ENCODE measurements around the gene SPIN1.
"Not testable (repeated sequence)": the region's sequence is repeated elsewhere in the genome, so short reads cannot be mapped to it uniquely, and the experiment has no call there.

SPIN1 gene

GRCh38 chr9:88388203-88388885 lies at the start of gene SPIN1:
Gene SPIN1, plus strand, starts transcription at chr9:88388444. Its CDS starts 38,096 bp downstream, at chr9:88426540.
- peak; percentile 79 for DNase-seq (ENCODE audit: low read depth)

DNA sequence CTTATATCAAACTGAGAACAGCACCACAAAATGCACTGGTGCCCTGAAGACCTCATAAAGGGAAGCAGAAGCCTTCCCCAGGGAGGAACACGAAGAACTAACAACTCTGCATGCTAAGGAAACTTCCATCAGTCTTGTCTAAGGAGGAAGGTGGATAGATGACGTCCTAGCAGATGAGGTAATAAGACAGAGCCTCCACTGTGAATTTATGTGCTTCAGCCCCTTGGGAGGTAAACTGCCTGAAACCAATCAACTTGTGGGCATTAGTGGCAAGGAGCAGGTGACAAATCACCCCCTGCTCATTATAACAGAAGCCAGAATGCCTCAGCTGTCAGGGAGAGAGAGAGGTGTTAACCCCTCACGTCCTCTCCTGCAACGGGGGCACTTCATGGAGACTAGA lies 48.9 kb upstream of the SPIN1 start:
- no peak for DNase-seq (ENCODE audit: low read depth)

DNA sequence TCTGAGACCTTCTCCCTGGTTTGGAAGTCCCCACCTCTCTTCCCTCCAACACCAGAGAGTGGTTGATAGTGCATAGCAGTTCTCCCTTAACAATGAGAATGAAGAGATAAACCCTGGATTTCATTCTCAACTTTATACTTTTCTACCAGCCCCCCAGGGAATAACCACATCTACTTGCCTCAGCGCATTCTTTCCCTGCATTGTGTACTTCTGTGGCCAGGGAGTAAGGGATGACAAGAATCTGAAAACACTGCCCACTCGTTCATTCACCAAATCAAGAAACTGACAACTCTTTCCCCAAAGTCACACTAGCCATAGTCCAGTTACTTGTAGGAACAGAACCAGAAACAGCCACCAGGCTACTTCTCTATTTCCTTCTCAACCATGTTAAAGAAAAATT lies 46.0 kb upstream of the SPIN1 start:
- DNase-seq (ENCODE audit: low read depth): no peak

- DNase-seq (ENCODE audit: low read depth): no peak
Observed at GRCh38 chr9:88344013-88344412, 44.2 kb upstream of the SPIN1 start.

DNA sequence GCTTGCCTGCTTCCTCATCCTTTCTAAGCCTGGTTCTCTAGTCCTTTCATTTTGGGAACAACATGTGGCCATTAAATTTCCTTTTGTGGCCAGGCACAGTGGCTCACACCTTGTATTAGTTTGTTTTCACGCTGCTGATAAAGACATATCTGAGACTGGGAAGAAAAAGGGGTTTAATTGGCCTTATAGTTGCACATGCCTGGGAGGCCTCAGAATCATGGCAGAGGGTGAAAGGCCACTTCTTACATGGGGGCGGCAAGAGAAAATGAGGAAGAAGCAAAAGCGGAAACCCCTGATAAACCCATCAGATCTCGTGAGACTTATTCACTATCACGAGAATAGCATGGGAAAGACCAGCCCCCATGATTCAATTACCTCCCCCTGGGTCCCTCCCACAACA lies 37.9 kb upstream of the SPIN1 start:
- DNase-seq (ENCODE audit: low read depth): not testable (repeated sequence)

DNA sequence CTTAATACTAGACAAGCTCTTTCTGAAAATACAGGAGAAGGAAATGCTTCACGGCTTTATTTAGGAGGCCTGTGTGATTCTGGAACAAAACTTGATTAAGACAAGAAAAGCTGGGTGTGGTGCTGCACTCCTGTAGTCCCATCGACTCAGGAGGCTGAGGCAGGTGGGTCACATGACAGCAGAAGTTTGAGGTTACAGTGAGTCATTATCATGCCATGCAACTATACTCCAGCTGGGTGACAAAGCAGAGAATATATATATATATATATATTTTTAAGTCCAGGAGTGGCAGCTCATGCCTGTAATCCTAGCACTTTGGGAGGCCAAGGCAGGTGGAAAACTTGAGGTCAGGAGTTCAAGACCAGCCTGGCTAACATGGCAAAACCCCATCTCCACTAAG lies 33.1 kb upstream of the SPIN1 start:
- DNase-seq (ENCODE audit: low read depth): no peak

GRCh38 chr9:88357250-88357649 lies 31.0 kb upstream of the SPIN1 start:
- not testable (repeated sequence) for DNase-seq (ENCODE audit: low read depth)

- DNase-seq (ENCODE audit: low read depth): no peak
Observed at GRCh38 chr9:88358723-88359122, 29.5 kb upstream of the SPIN1 start.

- no peak for DNase-seq (ENCODE audit: low read depth)
Observed at GRCh38 chr9:88359974-88360373, 28.3 kb upstream of the SPIN1 start.

DNA sequence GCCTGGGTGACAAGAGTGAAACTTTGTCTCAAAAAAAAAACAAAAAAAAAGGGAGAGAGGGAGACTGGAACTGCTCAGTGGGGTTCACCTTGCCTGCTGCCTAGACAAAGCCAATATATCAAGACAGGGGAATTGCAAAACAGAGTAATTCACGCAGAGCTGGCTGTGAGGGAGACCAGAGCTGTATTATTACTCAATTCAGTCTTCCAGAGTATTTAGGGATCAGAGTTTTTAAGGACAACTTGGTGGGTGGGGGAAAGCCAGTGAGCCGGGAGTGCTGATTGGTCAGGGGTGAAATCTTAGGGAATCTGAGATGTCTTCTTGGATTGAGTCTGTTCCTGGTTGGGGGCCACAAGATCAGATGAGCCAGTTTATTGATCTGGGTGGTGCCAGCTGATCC lies 25.6 kb upstream of the SPIN1 start:
- DNase-seq (ENCODE audit: low read depth): no peak

DNA sequence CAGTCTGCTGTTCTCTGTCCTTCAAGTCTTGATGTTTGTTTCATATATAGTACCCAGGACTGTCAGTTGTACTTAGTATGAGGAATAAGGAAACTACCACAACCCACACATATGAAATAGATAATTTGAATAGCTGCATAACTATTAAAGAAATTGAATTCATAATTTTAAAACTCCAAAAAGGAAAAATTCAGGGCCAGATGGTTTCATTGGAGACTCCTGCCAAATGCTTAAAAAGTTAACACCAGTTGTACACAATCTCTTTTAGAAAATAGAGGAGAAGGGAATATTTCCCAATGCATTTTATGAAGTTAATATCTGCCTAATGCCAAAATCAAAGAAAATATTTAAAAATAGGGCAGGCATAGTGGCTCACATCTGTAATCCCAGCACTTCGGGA lies 24.6 kb upstream of the SPIN1 start:
- DNase-seq (ENCODE audit: low read depth): no peak

DNA sequence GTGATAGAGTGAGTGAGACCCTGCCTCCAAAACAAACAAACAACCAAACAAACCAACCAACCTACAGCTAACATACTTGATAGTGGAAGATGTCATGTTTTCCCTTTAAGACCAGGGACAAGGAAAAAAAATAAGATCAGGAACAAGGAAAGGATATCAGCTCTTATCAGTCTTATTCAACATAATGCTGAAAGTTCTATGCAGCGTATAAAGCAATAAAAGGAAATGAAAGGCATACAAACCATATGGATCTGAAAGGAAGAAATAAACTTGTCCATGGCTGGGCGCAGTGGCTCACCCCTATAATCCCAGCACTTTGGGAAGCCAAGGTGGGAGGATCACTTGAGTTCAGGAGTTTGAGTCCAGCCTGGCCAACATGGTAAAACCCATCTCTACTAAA lies 23.5 kb upstream of the SPIN1 start:
- no peak for DNase-seq (ENCODE audit: low read depth)

DNA sequence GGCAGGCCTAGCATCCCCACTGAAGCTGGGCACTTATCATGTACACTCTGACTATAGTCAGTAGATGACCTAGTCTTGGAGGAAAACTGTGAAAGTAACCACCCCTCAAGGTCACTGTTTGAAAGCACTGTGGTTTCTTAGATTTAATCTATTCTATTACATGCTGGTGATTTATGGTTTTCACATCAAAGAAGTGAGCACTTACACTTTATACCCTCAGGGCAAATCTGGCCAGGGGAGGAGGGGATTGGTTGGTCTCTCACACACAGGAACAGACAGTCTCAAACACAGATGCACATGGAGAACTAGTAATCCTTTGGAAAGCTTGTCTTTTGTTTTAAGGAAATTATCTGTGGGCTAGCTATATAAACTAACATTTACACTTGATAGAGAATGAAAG lies 17.9 kb upstream of the SPIN1 start:
- no peak for DNase-seq (ENCODE audit: low read depth)

DNA sequence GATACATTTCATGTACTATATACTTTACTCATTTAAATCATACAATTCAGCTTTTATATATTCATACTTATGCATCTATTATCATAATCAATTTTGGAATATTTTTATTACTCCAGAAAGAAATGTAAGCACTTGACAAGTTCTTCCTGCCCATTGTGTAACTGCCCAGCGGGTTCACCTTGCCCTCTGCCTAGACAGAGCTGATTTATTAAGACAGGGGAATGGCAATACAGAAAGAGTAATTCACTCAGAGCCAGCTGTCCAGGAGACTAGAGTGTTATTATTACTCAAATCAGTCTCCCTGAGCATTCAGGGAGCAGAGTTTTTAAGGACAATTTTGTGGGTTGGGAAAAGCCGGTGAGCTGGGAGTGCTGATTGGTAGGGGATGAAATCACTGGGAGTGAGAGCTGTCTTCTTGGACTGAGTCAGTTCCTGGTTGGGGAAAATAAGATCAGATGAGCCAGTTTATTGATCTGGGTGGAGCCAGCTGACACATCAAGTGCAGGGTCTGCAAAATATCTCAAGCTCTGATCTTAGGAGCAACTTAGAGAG lies 16.1 kb upstream of the SPIN1 start:
- no peak for DNase-seq (ENCODE audit: low read depth)

DNA sequence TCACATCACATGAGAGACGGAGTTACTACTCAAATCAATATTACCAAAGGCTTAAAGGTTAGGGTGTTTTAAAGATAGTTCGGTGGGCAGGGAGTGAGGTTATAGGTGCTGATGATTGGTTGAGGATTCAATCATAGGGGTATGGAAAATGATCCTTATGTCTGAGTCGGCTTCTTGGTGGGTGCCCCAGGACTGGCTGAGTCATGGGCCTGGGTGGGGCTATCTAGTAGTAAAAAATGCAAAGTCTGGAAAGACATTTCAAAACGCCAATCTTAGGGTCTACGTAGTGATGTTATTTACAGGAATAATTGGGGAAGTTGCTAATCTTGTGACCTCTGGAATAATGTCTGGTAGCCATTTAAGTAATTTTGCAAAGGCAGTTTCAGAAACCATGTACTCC lies 15.2 kb upstream of the SPIN1 start:
- no peak for DNase-seq (ENCODE audit: low read depth)

- DNase-seq (ENCODE audit: low read depth): no peak
Observed at GRCh38 chr9:88378317-88378716, 9.9 kb upstream of the SPIN1 start.

GRCh38 chr9:88379352-88379751 lies 8.9 kb upstream of the SPIN1 start:
- no peak for DNase-seq (ENCODE audit: low read depth)

DNA sequence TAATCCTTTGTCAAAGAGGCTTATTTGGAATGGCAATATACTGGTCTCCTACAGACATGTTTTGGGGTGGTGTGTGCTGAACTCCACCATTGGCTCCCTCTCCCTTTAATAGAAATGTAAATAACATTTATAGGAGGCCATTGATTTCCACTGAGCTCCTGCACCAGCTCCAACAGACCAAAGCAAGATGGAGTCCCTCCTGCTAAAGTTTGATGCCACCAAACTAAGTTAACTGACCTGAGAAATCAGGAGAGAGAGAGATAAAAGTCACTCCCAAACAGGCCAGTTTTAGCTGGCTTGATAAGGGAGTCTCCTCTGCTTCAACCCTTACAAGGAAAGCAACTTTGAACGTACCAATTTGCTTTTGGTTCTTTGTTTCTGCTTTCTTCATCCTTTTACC lies 8.1 kb upstream of the SPIN1 start:
- DNase-seq (ENCODE audit: low read depth): no peak

- not testable (repeated sequence) for DNase-seq (ENCODE audit: low read depth)
Observed at GRCh38 chr9:88381322-88381721, 6.9 kb upstream of the SPIN1 start.

- DNase-seq (ENCODE audit: low read depth): no peak
Observed at GRCh38 chr9:88383176-88383575, 5.1 kb upstream of the SPIN1 start.

DNA sequence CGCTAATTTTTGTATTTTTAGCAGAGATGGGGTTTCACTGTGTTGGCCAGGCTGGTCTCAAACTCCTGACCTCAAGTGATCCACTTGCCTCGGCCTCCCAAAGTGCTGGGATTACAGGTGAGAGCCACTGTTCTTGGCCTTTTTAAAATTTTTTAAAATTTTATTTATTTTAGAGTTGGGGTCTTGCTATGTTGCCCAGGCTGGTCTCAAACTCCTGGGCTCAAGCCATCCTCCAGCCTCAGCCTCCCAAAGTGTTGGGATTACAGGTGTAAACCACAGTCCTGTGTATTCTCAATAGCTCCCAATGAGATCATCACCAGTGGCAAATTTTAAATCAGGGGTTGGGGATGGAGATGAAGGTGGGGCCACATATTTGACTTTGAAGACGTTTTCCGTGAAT lies 2.1 kb upstream of the SPIN1 start:
- not testable (repeated sequence) for DNase-seq (ENCODE audit: low read depth)

- no peak for DNase-seq (ENCODE audit: low read depth)
Observed at GRCh38 chr9:88387036-88387551, 1.1 kb upstream of the SPIN1 start.

DNA sequence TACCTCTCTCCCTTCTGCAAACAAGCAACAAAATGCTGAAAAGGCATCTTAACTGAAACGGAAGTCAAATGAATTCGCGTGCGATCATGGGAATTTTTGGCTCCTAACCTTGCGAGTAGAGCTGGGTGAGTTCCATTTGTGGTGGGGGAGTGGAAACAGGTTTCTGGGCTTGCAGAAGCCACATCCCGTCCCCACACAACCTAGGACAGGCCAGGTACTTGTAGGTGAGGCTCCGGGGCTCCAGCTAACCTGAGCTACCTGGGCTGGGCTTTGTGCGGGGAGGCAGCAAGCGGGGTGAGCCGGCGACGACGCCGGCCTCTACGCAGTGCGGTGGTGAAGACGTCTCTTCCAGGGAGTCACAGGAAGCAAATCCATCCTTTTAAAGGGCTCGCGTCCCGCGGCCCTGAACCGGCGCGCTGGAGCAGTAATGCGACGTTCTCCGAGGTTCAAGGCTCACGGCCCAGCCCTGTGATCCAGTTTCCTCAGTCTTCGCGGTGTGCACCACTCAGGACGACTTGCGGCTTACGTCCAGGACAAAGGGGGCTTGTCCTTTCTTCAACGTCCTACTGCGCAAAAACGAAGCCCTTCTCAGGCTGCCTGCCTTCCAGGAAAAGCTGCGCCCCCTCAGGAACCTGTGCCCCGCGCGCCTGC lies 567 bp upstream of the SPIN1 start:
- DNase-seq (ENCODE audit: low read depth): peak; percentile 5
